ENCODE measurements around the gene UBE2O. TPM values are rescaled to one million over a fixed set of nuclear protein-coding genes. Genes with fewer than 3 reads are reported as not detected.

Gene UBE2O
- polyA plus RNA-seq, 1 experiment, result 11.1 TPM

- no peak for DNase-seq (ENCODE audit: low read depth)
- Histone ChIP-seq H3K27me3 (ENCODE audit: control insufficient read depth, insufficient read depth, low read length) (no peaks in the 10 kb centered on the region), H3K4me3 (ENCODE audit: low read depth, low read length) (no peak overlapping the region), H3K36me3 (ENCODE audit: control insufficient read depth, insufficient read depth, low read length) (no peaks in the 10 kb centered on the region)
- TF ChIP-seq CTCF (IDR thresholded peaks at IDR 0.05; ENCODE audit: insufficient read depth, low read depth, low read length), result no peak
- CTCF ChIA-PET, result interaction anchor here (1.0 to 4.2 kb wide), 2 partner anchors 48 kb away, joined by 3 to 13 read pairs; no protein-coding TSS in a partner anchor
- POLR2A ChIA-PET, result no interaction called here
These were observed 7.1 kb downstream of the UBE2O start for GRCh38 chr17:76445697-76446448.

DNA sequence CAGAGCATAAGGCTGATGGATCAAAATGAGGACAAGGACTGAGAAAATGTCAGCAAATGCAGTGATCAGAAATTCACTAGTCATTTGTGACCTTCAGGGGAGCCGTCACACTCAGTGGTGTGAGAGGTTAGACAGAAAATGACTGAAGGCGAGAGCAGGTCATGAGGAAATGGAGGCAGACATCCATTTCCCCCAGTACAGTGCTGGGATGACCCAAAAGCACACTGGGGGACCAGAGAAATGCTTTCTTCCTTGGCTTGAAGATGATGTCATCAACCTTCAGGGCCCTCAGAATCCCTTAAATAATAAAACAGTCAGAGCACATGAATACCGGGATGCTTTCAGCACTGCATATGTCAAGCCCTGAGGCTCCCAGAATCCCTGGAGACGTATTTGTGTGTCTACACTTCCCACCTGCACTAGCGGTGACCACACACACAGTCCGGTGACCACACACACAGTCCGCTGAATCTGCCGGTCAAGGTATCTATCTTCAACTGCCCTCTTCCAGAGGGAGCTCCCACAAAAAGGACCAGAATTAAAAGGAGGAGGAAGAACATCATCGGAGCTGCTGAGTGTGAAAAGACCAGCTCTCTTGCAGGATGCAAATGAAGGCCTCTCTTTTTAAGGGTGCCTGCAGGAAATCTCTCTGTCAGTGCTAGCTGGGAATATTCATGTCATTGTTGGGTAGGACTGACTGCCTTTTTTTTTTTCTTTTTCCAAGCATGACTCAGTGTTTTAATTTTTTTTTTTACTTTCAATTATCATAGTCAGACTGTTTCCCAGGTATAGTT, 8.2 kb downstream of the UBE2O start:
- H3K36me3 ChIP-seq (ENCODE audit: control insufficient read depth, insufficient read depth, low read length), result no peaks in the 10 kb centered on the region
- POLR2A ChIA-PET, result no interaction called here
- H3K27me3 ChIP-seq (ENCODE audit: control insufficient read depth, insufficient read depth, low read length), result no peaks in the 10 kb centered on the region
- DNase-seq (ENCODE audit: low read depth), result no peak
- no peak overlapping the region for H3K4me3 ChIP-seq (ENCODE audit: low read depth, low read length)
- CTCF ChIA-PET, result interaction anchor here (0.6 to 4.2 kb wide), 3 partner anchors 47 to 1985 kb away, joined by 4 to 13 read pairs (median 5); partner anchors contain the start of gene SPHK1
- no peak for TF ChIP-seq CTCF (IDR thresholded peaks at IDR 0.05; ENCODE audit: insufficient read depth, low read depth, low read length)

DNA sequence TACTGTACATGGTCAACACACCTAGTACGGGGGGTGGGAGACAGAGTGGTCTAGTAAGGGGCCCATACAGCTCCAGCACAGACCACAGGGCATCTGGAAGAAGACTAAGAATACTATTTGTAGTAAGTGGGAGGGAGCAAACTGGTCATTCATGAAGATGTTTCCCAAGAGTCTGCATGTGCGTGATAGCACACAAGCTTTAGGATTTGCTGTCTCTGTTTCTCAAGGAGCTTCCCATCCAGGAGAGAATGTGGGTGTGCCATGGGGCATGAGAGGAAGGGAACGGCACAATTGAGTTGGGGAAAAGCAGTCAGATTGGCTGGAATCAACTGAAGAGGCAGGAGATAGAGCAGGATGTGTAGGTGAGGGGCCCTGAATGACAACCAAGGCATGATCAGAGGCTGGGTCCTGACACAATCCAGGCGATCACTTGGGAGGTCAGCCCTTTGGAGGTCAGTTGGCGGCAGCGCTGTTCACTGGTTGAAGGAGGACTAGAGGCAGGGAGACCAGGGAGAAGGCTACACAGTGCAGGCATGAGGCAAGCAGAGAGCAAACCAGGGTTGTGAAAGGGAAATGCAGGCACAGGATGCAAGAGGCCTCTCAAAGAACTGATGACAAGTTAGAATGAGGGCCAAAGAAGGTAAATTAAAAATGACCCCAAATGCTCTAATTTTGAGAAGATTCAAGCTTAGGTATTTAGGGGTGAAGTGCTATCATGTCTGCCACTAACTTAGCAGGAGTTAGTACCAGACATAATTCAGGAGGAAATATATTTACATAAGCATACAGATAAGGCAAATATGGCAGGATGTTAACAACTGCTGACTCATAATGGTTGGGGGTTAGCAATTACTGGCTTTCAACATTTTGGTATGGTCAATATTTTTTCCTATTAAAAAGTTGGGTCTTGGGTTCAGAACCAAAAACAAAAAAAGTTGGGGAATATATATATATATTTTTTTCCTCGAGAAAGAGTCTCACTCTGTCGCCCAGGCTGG, 10.3 kb downstream of the UBE2O start:
- Histone ChIP-seq H3K36me3 (ENCODE audit: control insufficient read depth, insufficient read depth, low read length) (no peaks in the 10 kb centered on the region), H3K27me3 (ENCODE audit: control insufficient read depth, insufficient read depth, low read length) (no peaks in the 10 kb centered on the region), H3K4me3 (ENCODE audit: low read depth, low read length) (no peak overlapping the region)
- ChIA-PET POLR2A (no interaction called here), CTCF (interaction anchor here (0.7 to 2.1 kb wide), 5 partner anchors 9 to 1000 kb away, joined by 3 to 4 read pairs (median 3); partner anchors contain the start of gene UBE2O)
- no peak for TF ChIP-seq CTCF (IDR thresholded peaks at IDR 0.05; ENCODE audit: insufficient read depth, low read depth, low read length)
- no peak for DNase-seq (ENCODE audit: low read depth)

- no peak for DNase-seq (ENCODE audit: low read depth)
- Histone ChIP-seq H3K4me3 (ENCODE audit: low read depth, low read length) (no peak overlapping the region), H3K36me3 (ENCODE audit: control insufficient read depth, insufficient read depth, low read length) (no peaks in the 10 kb centered on the region), H3K27me3 (ENCODE audit: control insufficient read depth, insufficient read depth, low read length) (no peaks in the 10 kb centered on the region)
- ChIA-PET CTCF (interaction anchor here (0.7 to 2.1 kb wide), 4 partner anchors 11 to 999 kb away, joined by 3 to 4 read pairs (median 3); partner anchors contain the start of gene UBE2O), POLR2A (no interaction called here)
- no peak for TF ChIP-seq CTCF (IDR thresholded peaks at IDR 0.05; ENCODE audit: insufficient read depth, low read depth, low read length)
These were observed 11.1 kb downstream of the UBE2O start for GRCh38 chr17:76441686-76442340.

All from BJ (cell line).